Activated naive CD4-positive, alpha-beta T cell (primary cell): ENCODE results near the gene CPLX1.
"Not testable (repeated sequence)": the region's sequence is repeated elsewhere in the genome, so short reads cannot be mapped to it uniquely, and the experiment has no call there.

Experiments used
- DNase-seq, 4 experiments: peaks; one replicate each; lab custom pipeline; 2025; lab: John Stamatoyannopoulos, UW

Gene CPLX1

DNA sequence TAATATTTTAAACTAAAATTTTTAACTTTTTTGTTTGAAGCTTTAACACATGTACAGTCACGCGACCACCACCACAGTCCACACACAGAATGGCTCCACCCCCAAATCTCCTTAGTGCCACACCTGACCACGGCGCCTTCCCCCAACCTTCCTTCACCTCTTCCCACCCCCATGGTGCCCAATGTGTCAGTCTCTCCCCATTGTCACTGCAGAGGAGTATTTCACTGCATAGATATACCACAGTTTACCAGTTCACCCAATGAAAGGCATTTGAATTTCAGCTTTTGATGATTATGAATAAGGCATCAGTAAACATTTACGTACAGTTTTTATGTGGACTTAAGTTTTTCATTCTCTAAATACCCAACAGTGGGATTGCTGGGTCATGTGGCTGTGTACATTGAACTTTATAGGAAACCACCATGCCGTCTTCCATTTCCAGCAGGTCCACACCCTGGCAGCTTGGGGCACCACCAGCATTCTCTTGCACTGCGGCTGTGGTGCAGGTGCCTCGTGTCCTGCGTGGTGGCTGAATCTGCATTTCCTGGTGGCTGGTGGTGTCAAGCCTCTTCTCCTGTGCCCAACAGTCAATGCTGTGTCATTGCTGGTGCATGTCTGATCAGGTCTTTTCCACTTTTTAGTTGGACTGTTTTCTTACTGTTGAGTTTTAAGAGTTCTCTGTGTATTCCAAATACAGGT, 49.0 kb downstream of the CPLX1 start:
- no peak for DNase-seq

- not testable (repeated sequence) for DNase-seq
Measured at GRCh38 chr4:775485-775884, 50.4 kb downstream of the CPLX1 start.

DNA sequence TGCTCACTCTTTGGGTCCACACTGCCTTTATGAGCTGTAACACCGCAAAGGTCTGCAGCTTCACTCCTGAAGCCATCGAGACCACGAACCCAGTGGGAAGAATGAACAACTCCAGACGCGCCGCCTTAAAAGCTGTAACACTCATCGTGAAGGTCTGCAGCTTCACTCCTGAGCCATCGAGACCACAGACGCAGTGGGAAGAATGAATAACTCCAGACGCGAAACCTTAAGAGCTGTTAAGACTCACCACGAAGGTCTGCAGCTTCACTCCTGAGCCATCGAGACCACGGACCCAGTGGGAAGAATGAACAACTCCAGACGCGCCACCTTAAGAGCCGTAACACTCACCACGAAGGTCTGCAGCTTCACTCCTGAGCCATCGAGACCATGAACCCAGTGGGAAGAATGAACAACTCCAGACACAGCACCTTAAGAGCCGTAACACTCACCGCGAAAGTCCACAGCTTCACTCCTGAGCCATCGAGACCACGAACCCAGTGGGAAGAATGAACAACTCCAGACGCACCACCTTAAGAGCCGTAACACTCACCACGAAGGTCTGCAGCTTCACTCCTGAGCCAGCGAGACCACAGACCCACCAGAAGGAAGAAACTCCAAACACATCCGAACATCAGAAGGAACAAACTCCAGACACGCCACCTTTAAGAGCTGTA, 51.4 kb downstream of the CPLX1 start:
- DNase-seq = not testable (repeated sequence)

DNA sequence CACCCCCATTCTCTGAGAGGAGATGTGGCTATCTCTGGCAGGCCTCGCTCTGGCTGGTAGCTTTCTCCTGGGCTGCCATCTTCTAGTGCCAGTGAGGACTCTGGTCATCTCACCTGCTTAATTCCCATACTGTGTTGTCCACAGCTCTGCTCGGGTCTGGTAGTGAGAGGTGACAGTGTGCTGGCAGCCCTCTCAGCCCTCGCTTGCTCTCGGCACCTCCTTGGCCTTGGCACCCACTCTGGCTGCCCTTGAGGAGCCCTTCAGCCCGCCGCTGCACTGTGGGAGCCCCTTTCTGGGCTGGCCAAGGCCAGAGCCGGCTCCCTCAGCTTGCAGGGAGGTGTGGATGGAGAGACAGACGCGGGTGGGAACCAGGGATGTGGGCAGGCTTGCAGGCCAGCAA, 52.7 kb downstream of the CPLX1 start:
- no peak for DNase-seq

GRCh38 chr4:772776-773175, 53.2 kb downstream of the CPLX1 start:
- DNase-seq = no peak

DNA sequence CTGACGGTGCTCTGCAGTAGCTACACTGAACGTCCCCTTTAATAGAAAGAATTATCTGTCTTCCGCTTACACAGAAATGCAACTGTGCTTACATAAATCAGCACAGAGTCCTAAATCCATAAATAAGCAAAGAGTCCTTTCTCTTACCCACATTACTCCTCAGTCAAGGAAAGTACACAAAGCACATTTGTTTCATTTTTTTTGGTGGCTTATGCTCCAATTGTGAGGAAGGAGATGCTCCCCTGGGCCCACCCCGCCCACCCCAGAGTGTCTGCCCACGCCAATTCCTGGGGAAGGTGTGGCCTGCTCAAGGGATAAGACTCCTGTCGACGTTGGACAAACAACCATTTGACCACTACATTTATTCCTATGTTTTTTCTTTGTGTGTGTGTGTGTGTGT, 53.8 kb downstream of the CPLX1 start:
- DNase-seq = no peak

DNA sequence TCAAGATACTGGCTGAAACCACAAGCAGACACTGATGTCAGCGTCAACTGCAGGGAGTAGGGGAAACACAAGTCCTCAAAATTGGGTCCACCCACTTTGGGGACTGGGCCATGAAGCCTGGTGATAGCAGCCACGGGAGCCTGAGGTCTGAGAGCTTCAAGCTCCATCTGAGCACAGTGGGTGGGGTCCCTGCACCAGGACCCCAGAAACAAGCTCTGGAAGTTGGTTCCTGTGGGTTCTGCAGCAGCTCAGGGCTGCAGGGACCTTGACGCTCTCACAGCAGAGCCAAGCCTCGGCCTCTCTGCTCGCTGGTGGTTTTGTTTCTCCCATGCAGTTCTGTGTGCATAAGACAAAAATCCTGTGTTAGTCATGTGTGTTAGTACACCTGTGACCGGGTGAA, 54.5 kb downstream of the CPLX1 start:
- no peak for DNase-seq

DNA sequence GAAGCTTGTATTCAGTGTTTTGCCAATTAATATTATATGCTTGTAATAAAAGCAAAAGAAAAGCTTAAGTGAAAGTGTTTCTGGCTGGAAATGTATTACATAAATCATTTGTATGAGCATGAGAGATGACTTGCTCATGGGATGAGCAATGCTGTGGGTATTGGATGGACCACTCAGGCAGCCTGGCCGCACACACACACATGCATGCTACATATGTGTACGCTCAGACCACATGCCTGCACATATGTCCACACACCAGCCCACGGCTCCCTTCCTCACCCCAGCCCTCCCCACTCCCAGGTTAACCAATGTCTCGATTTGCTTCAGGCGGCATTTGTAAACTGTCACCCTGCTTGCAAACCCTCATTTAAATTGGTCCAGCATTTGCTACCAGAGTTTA, 55.9 kb downstream of the CPLX1 start:
- no peak for DNase-seq

DNA sequence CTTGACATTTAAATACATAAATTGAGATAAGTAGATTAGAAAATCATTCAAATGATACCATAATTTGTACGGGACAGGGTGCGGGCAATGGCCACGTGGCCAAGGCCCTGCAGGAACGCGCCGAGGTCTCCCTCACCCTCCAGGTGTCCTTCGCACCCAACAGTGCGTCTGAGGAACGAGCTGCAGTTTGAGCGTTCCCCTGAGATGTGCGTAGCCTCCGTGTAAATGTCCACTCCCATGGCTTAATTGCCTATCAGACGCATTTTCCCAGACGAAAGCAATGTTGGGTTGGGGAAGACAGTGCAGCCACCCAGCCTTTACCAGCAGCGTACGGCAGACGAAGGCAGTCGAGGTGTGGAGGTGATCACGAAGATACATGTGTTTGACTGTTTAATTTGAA, 56.4 kb downstream of the CPLX1 start:
- DNase-seq = no peak

- DNase-seq = no peak
Measured at GRCh38 chr4:768995-769394, 56.9 kb downstream of the CPLX1 start.

DNA sequence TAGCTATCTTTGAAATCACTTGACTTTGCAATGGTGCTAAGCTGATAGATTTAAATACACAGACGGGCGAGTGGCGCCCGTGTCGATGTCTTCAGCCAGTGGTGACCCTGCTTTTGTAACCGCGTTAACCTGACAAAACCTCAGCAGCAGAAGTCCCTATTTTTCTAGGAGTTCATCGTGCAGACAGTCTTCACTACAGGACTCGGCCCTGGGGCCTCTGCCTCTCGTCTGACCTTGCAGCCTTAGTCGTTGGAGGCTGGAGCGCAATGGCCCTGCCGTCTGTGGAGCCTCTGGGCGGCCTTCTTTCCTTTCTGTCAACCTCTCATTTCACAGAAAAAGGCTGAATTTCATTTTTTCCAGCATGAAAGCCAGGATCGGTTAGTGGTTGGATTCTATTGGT, 57.9 kb downstream of the CPLX1 start:
- no peak for DNase-seq

DNA sequence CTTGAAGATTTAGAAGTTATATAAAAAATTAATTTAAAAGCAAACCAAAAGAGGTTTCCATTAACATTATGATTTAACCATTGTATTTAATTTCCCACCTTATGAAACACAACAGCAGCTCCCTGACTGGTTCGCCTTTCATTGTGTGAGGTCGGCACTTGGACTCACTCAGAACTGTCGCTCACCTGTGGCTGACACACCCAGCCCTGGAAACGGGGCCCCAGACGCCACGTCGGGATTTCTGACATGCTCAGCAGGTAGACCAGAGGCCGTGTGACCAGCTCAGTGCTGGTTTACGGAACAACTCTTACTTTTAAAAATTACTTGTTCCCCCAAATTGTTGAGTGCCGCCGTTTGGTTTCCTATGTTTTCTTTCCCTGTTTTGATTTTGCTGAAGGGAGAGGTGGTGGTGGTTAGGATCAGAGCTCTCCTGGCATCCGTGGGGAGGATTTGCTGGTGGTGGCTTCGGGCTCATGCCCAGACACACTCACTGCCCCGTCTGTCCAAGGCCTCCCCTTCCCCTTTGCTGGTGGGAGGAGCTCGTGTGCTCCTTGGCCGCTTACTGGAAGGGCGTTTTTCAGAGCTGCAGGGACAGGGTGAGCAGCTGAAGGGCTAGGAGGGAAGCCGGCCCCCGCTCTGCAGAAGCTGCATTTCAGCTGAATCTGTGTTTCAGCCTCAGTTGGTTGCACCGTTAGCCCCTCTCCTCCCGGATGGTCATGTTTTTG, 59.2 kb downstream of the CPLX1 start:
- DNase-seq = no peak

DNA sequence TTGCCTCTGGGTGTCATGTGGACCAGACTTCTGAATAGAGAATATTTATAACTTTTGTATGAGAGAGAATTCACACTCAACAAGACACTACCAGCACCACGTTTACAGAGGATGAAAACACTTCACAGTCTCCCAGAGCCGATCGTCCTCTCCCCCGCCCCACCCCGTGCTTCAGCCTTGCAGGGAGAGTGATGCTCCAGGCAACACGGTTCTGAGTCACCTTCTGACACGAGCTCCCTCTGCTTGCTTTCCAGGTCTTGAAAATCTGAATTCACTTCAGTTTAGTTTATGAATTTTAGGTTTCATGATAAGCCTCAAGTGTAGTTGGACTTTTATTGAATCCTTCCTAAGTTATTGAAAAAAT, 59.8 kb downstream of the CPLX1 start:
- no peak for DNase-seq

GRCh38 chr4:764405-765169, 61.3 kb downstream of the CPLX1 start:
- DNase-seq = no peak

DNA sequence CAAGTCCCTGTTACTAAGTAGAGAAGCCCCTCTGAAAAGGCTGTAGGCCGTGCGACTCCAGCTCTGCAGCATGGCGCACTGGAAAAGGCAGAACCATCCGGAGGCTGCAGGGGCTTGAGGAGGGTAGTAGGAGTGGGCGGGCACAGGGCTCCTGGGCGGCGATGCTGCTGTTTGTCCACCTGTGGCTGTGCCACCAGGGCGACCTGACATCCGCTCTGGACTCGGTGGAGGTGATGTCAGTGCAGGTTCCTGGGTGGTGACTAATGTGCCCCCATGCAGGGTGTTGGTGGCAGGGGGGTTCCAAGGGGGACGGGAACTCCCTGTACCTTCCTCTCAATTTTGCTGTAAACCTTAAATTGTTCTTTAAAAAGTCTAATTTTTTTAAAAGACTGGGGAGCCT, 62.0 kb downstream of the CPLX1 start:
- DNase-seq = no peak

DNA sequence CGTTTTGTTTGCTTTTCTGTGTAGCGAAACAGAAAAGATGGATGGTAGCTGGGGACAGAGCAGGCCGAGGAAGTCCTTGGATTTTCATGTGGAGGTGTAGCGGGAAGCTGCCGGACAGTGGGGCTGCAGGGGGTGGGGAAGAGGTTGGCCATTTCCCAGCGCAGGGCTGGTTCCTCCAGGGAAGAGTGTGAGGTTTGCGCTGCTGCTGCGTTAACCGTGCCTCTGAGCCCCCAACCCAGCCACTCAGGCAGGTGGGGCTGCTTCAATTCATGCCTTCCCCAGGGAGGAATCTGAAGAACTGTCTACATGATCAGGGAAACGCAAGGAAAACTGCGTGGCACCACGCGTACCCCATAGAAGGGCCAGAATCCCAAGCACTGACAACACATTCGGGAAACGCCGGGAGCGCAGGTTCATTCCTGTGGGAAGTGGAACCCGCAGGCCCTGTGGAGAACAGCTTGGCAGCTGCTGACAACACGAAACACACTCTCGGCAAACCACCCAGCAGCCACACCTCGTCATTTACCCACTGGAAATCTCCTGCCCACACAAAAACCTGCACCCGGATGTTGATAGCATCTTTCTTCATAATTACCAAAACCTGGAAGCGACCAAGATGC, 62.6 kb downstream of the CPLX1 start:
- DNase-seq = no peak

GRCh38 chr4:762211-763190, 63.4 kb downstream of the CPLX1 start:
- DNase-seq = no peak

GRCh38 chr4:761739-762138, 64.2 kb downstream of the CPLX1 start:
- DNase-seq = no peak

GRCh38 chr4:761086-761485, 64.8 kb downstream of the CPLX1 start:
- no peak for DNase-seq

DNA sequence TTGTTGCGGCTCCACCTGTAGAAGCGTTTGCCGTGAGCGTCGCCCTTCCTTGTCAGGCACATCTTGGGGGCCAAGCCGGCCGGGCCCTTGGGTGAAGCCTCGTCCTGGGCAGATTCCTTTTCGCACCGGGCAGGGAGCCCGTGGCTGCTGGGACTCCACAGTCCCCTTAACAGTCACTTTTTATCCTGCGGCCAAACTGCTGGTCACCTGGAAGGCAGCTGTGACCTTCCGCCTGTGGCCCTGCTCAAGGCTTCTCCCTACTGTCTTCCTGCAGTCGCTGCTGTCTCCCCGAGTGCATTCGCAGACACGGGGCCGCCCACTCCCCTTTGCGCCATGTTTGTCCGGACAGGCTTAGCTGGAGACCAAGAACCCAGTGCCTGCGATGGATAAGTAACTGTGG, 65.3 kb downstream of the CPLX1 start:
- no peak for DNase-seq

- DNase-seq = not testable (repeated sequence)
Measured at GRCh38 chr4:759810-760209, 66.1 kb downstream of the CPLX1 start.
